ENCODE data around the gene MOB3A.

The MOB3A gene

GRCh38 chr19:2127758-2128157 is 31.6 kb upstream of the MOB3A start:
- no peak for DNase-seq
- TF ChIP-seq CTCF (IDR thresholded peaks at IDR 0.05; ENCODE audit: low read depth, low read length), result no peak
- peaks cover 70% of the 10 kb centered on the region for H3K36me3 ChIP-seq
- H3K27ac ChIP-seq, result no peak overlapping the region
- H3K4me3 ChIP-seq (ENCODE audit: low read depth, low read length), result no peak overlapping the region
- no peaks in the 10 kb centered on the region for H3K9me3 ChIP-seq (ENCODE audit: severe bottlenecking)
- H3K27me3 ChIP-seq (ENCODE audit: insufficient read depth, low read depth, severe bottlenecking), result no peaks in the 10 kb centered on the region

GRCh38 chr19:2126879-2127518 is 30.9 kb upstream of the MOB3A start:
- no peak overlapping the region for H3K27ac ChIP-seq
- no peak for DNase-seq

GRCh38 chr19:2123682-2124387 is 27.7 kb upstream of the MOB3A start:
- Histone ChIP-seq H3K27ac (no peak overlapping the region), H3K27me3 (ENCODE audit: insufficient read depth, low read depth, severe bottlenecking) (no peaks in the 10 kb centered on the region), H3K9me3 (ENCODE audit: severe bottlenecking) (no peaks in the 10 kb centered on the region), H3K36me3 (peaks cover 76% of the 10 kb centered on the region), H3K4me3 (ENCODE audit: low read depth, low read length) (no peak overlapping the region)
- no peak for TF ChIP-seq CTCF (IDR thresholded peaks at IDR 0.05; ENCODE audit: low read depth, low read length)
- no peak for DNase-seq

More at GRCh38 chr19:2126879-2127518, 30.9 kb upstream of the MOB3A start:
- H3K27me3 ChIP-seq (ENCODE audit: insufficient read depth, low read depth, severe bottlenecking), result no peaks in the 10 kb centered on the region
- no peak for TF ChIP-seq CTCF (IDR thresholded peaks at IDR 0.05; ENCODE audit: low read depth, low read length)
- peaks cover 70% of the 10 kb centered on the region for H3K36me3 ChIP-seq
- H3K4me3 ChIP-seq (ENCODE audit: low read depth, low read length), result no peak overlapping the region
- H3K9me3 ChIP-seq (ENCODE audit: severe bottlenecking), result no peaks in the 10 kb centered on the region

GRCh38 chr19:2122982-2123381 is 26.9 kb upstream of the MOB3A start:
- Histone ChIP-seq H3K9me3 (ENCODE audit: severe bottlenecking) (no peaks in the 10 kb centered on the region), H3K27ac (no peak overlapping the region), H3K36me3 (peaks cover 83% of the 10 kb centered on the region), H3K27me3 (ENCODE audit: insufficient read depth, low read depth, severe bottlenecking) (no peaks in the 10 kb centered on the region), H3K4me3 (ENCODE audit: low read depth, low read length) (no peak overlapping the region)
- DNase-seq, result no peak
- no peak for TF ChIP-seq CTCF (IDR thresholded peaks at IDR 0.05; ENCODE audit: low read depth, low read length)

GRCh38 chr19:2122251-2122650 is 26.1 kb upstream of the MOB3A start:
- no peak overlapping the region for H3K27ac ChIP-seq
- peaks cover 83% of the 10 kb centered on the region for H3K36me3 ChIP-seq
- H3K27me3 ChIP-seq (ENCODE audit: insufficient read depth, low read depth, severe bottlenecking), result no peaks in the 10 kb centered on the region
- no peak for TF ChIP-seq CTCF (IDR thresholded peaks at IDR 0.05; ENCODE audit: low read depth, low read length)
- no peak overlapping the region for H3K4me3 ChIP-seq (ENCODE audit: low read depth, low read length)
- H3K9me3 ChIP-seq (ENCODE audit: severe bottlenecking), result no peaks in the 10 kb centered on the region
- no peak for DNase-seq

All from WERI-Rb-1 (cell line).